Measurements from ENCODE around the gene CDH4. TPM values are rescaled to one million over a fixed set of nuclear protein-coding genes. Genes with fewer than 3 reads are reported as not detected.

The CDH4 gene
- total RNA-seq, 1 donor from 2014 or later = 3.2 TPM

DNA sequence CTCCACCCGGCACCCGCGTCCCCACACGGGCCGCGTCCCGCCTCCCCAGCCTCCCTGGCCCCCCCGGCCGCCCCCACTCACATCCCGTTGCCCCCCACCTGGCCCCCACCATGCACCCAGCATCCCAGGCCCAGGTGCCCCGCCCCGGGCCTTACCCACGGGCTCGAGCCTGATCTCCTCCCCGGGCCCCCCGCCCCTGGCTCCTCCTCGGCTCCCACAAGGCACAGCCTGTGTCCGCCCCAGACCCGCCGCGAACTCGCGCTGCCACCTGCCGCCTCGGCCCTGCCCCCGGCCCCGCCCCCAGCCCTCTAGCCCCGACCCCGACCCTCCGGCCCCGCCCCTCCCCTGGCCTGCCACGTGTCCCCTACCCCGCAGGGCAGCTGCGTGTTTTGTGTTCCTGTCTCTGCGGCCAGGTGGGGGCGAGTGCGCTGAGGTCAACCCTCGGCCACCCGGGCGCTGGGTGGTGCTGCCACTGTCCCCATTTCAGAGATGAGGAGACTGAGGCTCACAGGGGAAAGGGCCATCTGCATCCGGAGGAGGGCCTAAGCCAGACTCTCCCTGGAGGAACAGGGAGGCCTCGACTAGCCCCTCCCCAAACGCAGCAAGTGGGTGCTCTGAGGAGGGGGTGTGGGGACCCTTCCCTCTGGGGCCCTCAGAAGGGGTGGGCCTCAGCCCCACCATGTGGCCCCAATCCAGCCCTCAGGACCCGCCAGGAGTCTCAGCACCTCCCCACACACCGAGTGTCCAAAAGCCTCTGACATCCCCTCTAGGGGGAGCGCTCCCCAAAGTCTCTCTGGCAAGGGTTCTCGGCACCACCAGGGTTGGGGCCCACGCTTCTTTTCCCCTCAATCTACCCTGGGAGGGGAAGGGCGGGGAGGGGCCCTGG is 713.8 kb downstream of the CDH4 start:
- H3K4me2 ChIP-seq (ENCODE audit: low read length) = no peak overlapping the region

DNA sequence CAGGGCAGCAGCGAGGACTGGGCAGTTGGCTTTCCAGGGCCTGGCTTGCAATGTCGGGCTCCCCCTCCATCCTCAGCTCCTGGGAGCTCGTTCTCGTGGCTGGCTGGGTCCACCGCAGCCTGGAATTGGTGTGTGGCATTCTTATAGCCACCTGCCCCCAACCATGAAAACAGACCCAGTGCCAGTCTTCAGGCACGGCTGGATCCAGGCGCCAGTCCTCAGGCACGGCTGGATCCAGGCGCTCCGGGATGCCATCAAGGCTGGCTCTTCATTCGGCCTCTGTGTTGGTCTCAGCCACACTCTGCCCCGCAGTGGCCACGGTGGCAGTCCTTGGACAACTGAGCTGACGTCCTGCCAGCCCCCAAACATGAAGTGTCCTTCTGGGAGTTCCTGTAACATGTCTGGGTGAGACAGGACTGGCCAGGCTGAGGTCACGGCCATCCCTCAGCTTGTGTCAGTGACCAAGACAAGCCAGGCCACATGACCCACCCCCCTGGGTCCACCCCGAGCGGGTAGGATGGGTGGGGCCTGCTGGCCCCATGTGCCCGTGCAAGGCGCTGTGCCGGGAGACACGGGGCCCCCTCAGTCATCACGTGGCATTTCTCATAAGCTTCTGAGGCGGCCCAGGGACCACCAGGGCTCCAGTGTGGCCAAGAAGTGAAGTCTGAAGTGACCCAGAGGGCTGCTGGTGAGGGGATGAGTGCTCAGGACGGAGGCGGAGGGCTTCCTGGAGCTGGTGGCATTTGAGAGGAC is 714.6 kb downstream of the CDH4 start:
- peaks cover 2% of the 10 kb centered on the region for H3K9me3 Mint-ChIP-seq (ENCODE audit: unreplicated experiment)
- Histone ChIP-seq H3K27ac (ENCODE audit: low read depth, low read length) (no peak overlapping the region), H3K9me3 (ENCODE audit: insufficient read depth, low read depth, low read length) (no peaks in the 10 kb centered on the region), H3K27me3 (ENCODE audit: insufficient read depth, low read length) (peaks cover 10% of the 10 kb centered on the region), H3K9ac (ENCODE audit: low read length) (no peak overlapping the region), H4K20me1 (ENCODE audit: insufficient read depth, low read length) (no peaks in the 10 kb centered on the region), H2AFZ (ENCODE audit: low read depth, low read length) (no peak overlapping the region), H3K36me3 (ENCODE audit: insufficient read depth, low read length) (no peaks in the 10 kb centered on the region), H3K79me2 (ENCODE audit: insufficient read depth, low read length) (no peaks in the 10 kb centered on the region), H3K4me1 (ENCODE audit: insufficient read depth, low read length) (no peaks in the 10 kb centered on the region), H3K4me2 (ENCODE audit: low read length) (no peak overlapping the region), H3K4me3 (ENCODE audit: insufficient read depth, low read depth, low read length) (no peak overlapping the region)
- H3K4me3 Mint-ChIP-seq (ENCODE audit: unreplicated experiment) = no peak overlapping the region
- no peak overlapping the region for H3K27ac Mint-ChIP-seq (ENCODE audit: unreplicated experiment)
- H3K36me3 Mint-ChIP-seq (ENCODE audit: low read depth, unreplicated experiment) = peaks cover 3% of the 10 kb centered on the region
- no peak for TF ChIP-seq EZH2 (IDR thresholded peaks at IDR 0.05; ENCODE audit: insufficient read depth, low read length)
- TF ChIP-seq, protein P1, sequence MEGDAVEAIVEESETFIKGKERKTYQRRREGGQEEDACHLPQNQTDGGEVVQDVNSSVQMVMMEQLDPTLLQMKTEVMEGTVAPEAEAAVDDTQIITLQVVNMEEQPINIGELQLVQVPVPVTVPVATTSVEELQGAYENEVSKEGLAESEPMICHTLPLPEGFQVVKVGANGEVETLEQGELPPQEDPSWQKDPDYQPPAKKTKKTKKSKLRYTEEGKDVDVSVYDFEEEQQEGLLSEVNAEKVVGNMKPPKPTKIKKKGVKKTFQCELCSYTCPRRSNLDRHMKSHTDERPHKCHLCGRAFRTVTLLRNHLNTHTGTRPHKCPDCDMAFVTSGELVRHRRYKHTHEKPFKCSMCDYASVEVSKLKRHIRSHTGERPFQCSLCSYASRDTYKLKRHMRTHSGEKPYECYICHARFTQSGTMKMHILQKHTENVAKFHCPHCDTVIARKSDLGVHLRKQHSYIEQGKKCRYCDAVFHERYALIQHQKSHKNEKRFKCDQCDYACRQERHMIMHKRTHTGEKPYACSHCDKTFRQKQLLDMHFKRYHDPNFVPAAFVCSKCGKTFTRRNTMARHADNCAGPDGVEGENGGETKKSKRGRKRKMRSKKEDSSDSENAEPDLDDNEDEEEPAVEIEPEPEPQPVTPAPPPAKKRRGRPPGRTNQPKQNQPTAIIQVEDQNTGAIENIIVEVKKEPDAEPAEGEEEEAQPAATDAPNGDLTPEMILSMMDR (IDR thresholded peaks at IDR 0.05; ENCODE audit: insufficient read depth, low read depth, low read length) = no peak
- DNase-seq (ENCODE audit: low read depth) = no peak
- no peaks in the 10 kb centered on the region for H3K4me1 Mint-ChIP-seq (ENCODE audit: low read depth, unreplicated experiment)
- FAIRE-seq = no peak
- no peaks in the 10 kb centered on the region for H3K27me3 Mint-ChIP-seq (ENCODE audit: low read depth, unreplicated experiment)

More for the DNA sequence above, 713.8 kb downstream of the CDH4 start:
- Histone ChIP-seq H3K27ac (ENCODE audit: low read depth, low read length) (no peak overlapping the region), H3K79me2 (ENCODE audit: insufficient read depth, low read length) (no peaks in the 10 kb centered on the region), H3K27me3 (ENCODE audit: insufficient read depth, low read length) (peaks cover 10% of the 10 kb centered on the region), H3K9me3 (ENCODE audit: insufficient read depth, low read depth, low read length) (no peaks in the 10 kb centered on the region), H2AFZ (ENCODE audit: low read depth, low read length) (no peak overlapping the region), H3K4me3 (ENCODE audit: insufficient read depth, low read depth, low read length) (no peak overlapping the region), H3K4me1 (ENCODE audit: insufficient read depth, low read length) (no peaks in the 10 kb centered on the region), H3K36me3 (ENCODE audit: insufficient read depth, low read length) (no peaks in the 10 kb centered on the region), H3K9ac (ENCODE audit: low read length) (no peak overlapping the region), H4K20me1 (ENCODE audit: insufficient read depth, low read length) (no peaks in the 10 kb centered on the region)
- Mint-ChIP-seq H3K9me3 (ENCODE audit: unreplicated experiment) (peaks cover 2% of the 10 kb centered on the region), H3K4me3 (ENCODE audit: unreplicated experiment) (no peak overlapping the region), H3K27me3 (ENCODE audit: low read depth, unreplicated experiment) (no peaks in the 10 kb centered on the region), H3K27ac (ENCODE audit: unreplicated experiment) (no peak overlapping the region), H3K36me3 (ENCODE audit: low read depth, unreplicated experiment) (peaks cover 3% of the 10 kb centered on the region), H3K4me1 (ENCODE audit: low read depth, unreplicated experiment) (no peaks in the 10 kb centered on the region)
- peak; percentile 15 for TF ChIP-seq EZH2 (IDR thresholded peaks at IDR 0.05; ENCODE audit: insufficient read depth, low read length)
- TF ChIP-seq, protein P1 (IDR thresholded peaks at IDR 0.05; ENCODE audit: insufficient read depth, low read depth, low read length) = no peak
- no peak for DNase-seq (ENCODE audit: low read depth)
- no peak for FAIRE-seq

Data from astrocyte (in vitro differentiated cells and primary cell).